GM18909 (cell line): ENCODE measurements around the gene KRT72.

ENCODE experiments used
- ATAC-seq: cut with Tn5 transposase; IDR thresholded peaks from one replicate; pipeline ENCODE4 v1.9.1; 2021; ENCODE audit warnings: mild to moderate bottlenecking; ENCODE audit not compliant: unreplicated experiment, poor library complexity

KRT72 gene

GRCh38 chr12:52600941-52601481, at the start of gene KRT72:
Gene KRT72, minus strand, starts transcription at chr12:52601463. Its CDS starts 11 bp downstream, at chr12:52601452.
- ATAC-seq: no peak

- no peak for ATAC-seq
These were observed 49.3 kb upstream of the KRT72 start for GRCh38 chr12:52650520-52651081.

- no peak for ATAC-seq
These were observed 47.8 kb upstream of the KRT72 start for GRCh38 chr12:52649066-52649465.

GRCh38 chr12:52648012-52648550, 46.8 kb upstream of the KRT72 start:
- no peak for ATAC-seq

GRCh38 chr12:52647601-52648000, 46.3 kb upstream of the KRT72 start:
- ATAC-seq: no peak

- no peak for ATAC-seq
These were observed 45.4 kb upstream of the KRT72 start for GRCh38 chr12:52646613-52647012.

- no peak for ATAC-seq
These were observed 44.7 kb upstream of the KRT72 start for GRCh38 chr12:52645982-52646381.

- no peak for ATAC-seq
These were observed 44.0 kb upstream of the KRT72 start for GRCh38 chr12:52645120-52645761.

GRCh38 chr12:52644078-52644415, 42.8 kb upstream of the KRT72 start:
- ATAC-seq: no peak

GRCh38 chr12:52643233-52644077, 42.2 kb upstream of the KRT72 start:
- ATAC-seq: no peak

GRCh38 chr12:52641468-52641867, 40.2 kb upstream of the KRT72 start:
- no peak for ATAC-seq

GRCh38 chr12:52637299-52637698, 36.0 kb upstream of the KRT72 start:
- no peak for ATAC-seq

GRCh38 chr12:52636592-52637258, 35.5 kb upstream of the KRT72 start:
- ATAC-seq: no peak

GRCh38 chr12:52636189-52636588, 34.9 kb upstream of the KRT72 start:
- ATAC-seq: no peak

GRCh38 chr12:52634266-52635056, 33.2 kb upstream of the KRT72 start:
- ATAC-seq: no peak

- no peak for ATAC-seq
These were observed 32.1 kb upstream of the KRT72 start for GRCh38 chr12:52633383-52633782.

GRCh38 chr12:52632656-52633055, 31.4 kb upstream of the KRT72 start:
- no peak for ATAC-seq

GRCh38 chr12:52631676-52632459, 30.6 kb upstream of the KRT72 start:
- ATAC-seq: no peak

- no peak for ATAC-seq
These were observed 30.0 kb upstream of the KRT72 start for GRCh38 chr12:52631264-52631663.
